Uterus (tissue), 4 donors: ENCODE results near the gene MPP3. TPM values are rescaled to one million over a fixed set of nuclear protein-coding genes. Genes with fewer than 3 reads are reported as not detected.
"Not testable (repeated sequence)": the region's sequence is repeated elsewhere in the genome, so short reads cannot be mapped to it uniquely, and the experiment has no call there.

Experiments
- DNase-seq, 2 donors: peaks; one replicate each; pipeline ENCODE4 v3.0.0-alpha.2; 2019 to 2020
- H3K27ac ChIP-seq, 2 donors: fragments of 200-600 bp; sonication (generic); 1 replicate in 1 of 2; 2 replicates in 1 of 2; pipeline ENCODE4 v1.5.1; 2016 to 2018
- H3K27me3 ChIP-seq, 2 donors: fragments of 200-600 bp; sonication (generic); one replicate each; pipeline ENCODE4 v1.5.1; 2018 to 2019; ENCODE audit warnings: control low read depth in 1 of 2
- H3K36me3 ChIP-seq, 2 donors: fragments of 200-600 bp; sonication (generic); one replicate each; pipeline ENCODE4 v1.5.1; 2019; ENCODE audit warnings: control low read depth in 1 of 2
- H3K4me1 ChIP-seq, 2 donors: fragments of 200-600 bp; sonication (generic); one replicate each; pipeline ENCODE4 v1.5.1; 2018 to 2019; ENCODE audit warnings: control low read depth in 1 of 2
- H3K4me3 ChIP-seq, 2 donors: fragments of 200-600 bp; sonication (generic); 1 replicate in 1 of 2; 2 replicates in 1 of 2; pipeline ENCODE4 v1.5.1; 2018 to 2019; ENCODE audit warnings: mild to moderate bottlenecking in 1 of 2
- H3K9me3 ChIP-seq, 2 donors: fragments of 200-600 bp; sonication (generic); one replicate each; pipeline ENCODE4 v1.5.1; 2019; ENCODE audit warnings: control low read depth in 1 of 2
- POLR2A ChIP-seq, 2 donors: fragments of 450-650 bp; IDR thresholded peaks; one replicate each; pipeline ENCODE4 v1.6.1; 2016; ENCODE audit warnings: antibody characterized with exemption in 2 of 2, mild to moderate bottlenecking in 1 of 2, moderate library complexity in 1 of 2
- intact Hi-C: fragments of 100-400 bp; cut with DNase I; formaldehyde crosslinking; loops from one replicate; pipeline ENCODE4 v1.15.1; 2023; ENCODE audit warnings: low total_unique reads
- total RNA-seq, 4 donors: library from RNA; depleted of rRNA in 3 of 4; stranded (reverse); fragments of >200 nt in 3 of 4; gene quantifications; one replicate each; pipeline versions ENCODE4 v1.1.0 to v1.2.4, GENCODE V29; 2014 to 2023
- TF ChIP-seq, protein P1 (sequence below), 4 experiments: fragments of 200-600 bp in 2 of 4; fragments of 450-650 bp in 2 of 4; sonication (generic) in 2 of 4; IDR thresholded peaks; one replicate each; pipeline ENCODE4 v1.5.1; 2016 to 2019; ENCODE audit warnings: antibody characterized with exemption in 4 of 4, mild to moderate bottlenecking in 2 of 4, moderate library complexity in 1 of 4
- donor health status: DM: yes; HTN: yes; CAD: no.

The MPP3 gene
- total RNA-seq, 4 donors from 2014 or later = 5.6 to 21.2 (median 15.8) TPM

DNA sequence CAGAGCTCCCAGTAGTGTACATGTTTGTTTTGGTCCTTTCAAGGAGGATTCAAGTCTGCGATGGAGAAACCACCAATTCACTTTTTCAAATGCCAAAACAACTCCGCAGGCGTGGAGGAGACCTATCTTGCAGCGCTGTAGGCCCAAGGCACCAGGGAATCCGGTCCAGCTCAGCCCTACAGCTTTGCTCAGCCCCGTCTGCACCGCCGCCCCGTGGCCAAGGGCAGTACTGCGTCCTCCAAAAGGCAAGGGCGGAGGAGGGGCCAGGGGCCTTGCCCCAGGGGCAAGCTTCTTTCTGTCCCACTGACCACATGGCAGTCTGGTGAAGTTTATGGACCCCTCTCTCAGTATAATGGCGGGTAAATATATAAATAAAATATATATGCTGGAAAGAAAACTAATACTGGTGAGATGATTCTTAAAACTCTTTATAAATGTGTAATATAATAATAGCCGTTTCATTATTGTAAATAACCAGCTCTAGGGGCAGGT is 13.3 kb upstream of the MPP3 start:
- no peak overlapping the region for H3K4me3 ChIP-seq
- DNase-seq = peak; percentile 85 to 87
- no peaks in the 10 kb centered on the region for H3K27me3 ChIP-seq
- TF ChIP-seq, protein P1, sequence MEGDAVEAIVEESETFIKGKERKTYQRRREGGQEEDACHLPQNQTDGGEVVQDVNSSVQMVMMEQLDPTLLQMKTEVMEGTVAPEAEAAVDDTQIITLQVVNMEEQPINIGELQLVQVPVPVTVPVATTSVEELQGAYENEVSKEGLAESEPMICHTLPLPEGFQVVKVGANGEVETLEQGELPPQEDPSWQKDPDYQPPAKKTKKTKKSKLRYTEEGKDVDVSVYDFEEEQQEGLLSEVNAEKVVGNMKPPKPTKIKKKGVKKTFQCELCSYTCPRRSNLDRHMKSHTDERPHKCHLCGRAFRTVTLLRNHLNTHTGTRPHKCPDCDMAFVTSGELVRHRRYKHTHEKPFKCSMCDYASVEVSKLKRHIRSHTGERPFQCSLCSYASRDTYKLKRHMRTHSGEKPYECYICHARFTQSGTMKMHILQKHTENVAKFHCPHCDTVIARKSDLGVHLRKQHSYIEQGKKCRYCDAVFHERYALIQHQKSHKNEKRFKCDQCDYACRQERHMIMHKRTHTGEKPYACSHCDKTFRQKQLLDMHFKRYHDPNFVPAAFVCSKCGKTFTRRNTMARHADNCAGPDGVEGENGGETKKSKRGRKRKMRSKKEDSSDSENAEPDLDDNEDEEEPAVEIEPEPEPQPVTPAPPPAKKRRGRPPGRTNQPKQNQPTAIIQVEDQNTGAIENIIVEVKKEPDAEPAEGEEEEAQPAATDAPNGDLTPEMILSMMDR (IDR thresholded peaks at IDR 0.05) = peak; percentile 90 to 99 (median 96)
- TF ChIP-seq POLR2A (IDR thresholded peaks at IDR 0.05) = no peak
- H3K4me1 ChIP-seq = no peaks in the 10 kb centered on the region
- H3K9me3 ChIP-seq = no peaks in the 10 kb centered on the region
- intact Hi-C loops = loop anchor here (10.0 kb wide), 1 partner anchor 151 kb away; no protein-coding TSS in a partner anchor
- H3K36me3 ChIP-seq = no peaks in the 10 kb centered on the region
- H3K27ac ChIP-seq = peak overlapping the region; percentile 34 to 56

DNA sequence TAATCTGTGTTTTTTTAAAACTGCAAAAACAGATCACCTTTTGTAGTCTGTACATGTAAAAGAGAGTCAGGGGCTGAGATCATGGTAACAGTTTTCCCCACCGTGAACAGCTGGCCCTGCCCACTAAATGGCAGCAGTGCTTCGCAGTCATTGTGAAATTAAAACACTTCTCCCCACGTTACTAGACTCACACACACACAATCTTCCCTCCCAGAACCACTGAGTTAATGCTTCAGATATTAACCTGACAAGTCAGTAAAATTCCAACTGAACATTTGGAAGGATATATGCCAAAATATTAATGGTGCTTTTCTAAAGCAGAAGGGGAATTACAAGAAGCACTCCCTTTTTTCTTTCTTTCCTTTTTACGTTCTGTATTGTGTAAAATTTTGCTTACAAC is 12.8 kb upstream of the MPP3 start:
- Histone ChIP-seq H3K9me3 (no peaks in the 10 kb centered on the region), H3K36me3 (no peaks in the 10 kb centered on the region), H3K27ac (peak overlapping the region in 1 of 2 donors; percentile 56), H3K27me3 (no peaks in the 10 kb centered on the region), H3K4me1 (no peaks in the 10 kb centered on the region), H3K4me3 (no peak overlapping the region)
- DNase-seq = no peak
- intact Hi-C loops = loop anchor here (10.0 kb wide), 1 partner anchor 151 kb away; no protein-coding TSS in a partner anchor
- TF ChIP-seq, protein P1 (IDR thresholded peaks at IDR 0.05) = no peak
- no peak for TF ChIP-seq POLR2A (IDR thresholded peaks at IDR 0.05)

DNA sequence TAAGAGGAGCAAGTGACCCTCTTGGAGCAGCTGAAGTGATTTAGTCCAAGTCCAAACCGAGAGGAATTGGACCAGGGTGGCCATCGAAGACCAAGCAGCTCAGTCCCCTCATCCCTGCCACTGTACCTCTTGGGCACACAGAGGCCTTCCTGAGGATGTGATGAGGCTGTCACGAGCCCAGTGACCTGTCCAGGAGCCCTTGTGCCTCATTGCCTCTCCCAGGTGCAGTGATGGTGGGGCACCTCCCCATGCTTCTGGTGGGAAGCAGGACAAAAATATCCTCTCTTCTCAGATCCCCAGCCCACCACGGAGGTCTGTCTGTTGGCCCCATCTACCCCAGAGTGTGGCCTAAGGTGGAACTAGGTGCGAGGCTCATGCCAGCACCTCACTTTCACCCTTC is 11.3 kb upstream of the MPP3 start:
- DNase-seq = no peak
- no peak for TF ChIP-seq POLR2A (IDR thresholded peaks at IDR 0.05)
- TF ChIP-seq, protein P1 (IDR thresholded peaks at IDR 0.05) = no peak
- H3K4me3 ChIP-seq = no peak overlapping the region
- H3K27me3 ChIP-seq = no peaks in the 10 kb centered on the region
- no peaks in the 10 kb centered on the region for H3K4me1 ChIP-seq
- no peaks in the 10 kb centered on the region for H3K36me3 ChIP-seq
- intact Hi-C loops = loop anchor here (10.0 kb wide), 1 partner anchor 149 kb away; no protein-coding TSS in a partner anchor
- no peaks in the 10 kb centered on the region for H3K9me3 ChIP-seq
- H3K27ac ChIP-seq = no peak overlapping the region

DNA sequence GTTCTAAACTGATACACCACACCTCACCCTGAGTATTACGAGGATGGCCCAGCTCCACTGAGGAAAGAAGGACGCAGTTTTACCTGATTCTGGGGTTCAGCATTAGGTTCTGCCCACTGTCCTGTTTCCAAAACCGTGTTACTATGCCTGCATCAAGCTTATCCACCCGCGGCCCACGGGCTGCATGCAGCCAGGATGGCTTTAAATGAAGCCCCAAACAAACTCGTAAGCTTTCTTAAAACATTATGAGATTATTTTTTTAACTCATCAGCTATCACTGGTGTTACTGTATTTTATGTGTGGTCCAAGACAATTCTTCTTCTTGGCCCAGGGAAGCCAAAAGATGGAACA is 10.0 kb upstream of the MPP3 start:
- no peaks in the 10 kb centered on the region for H3K4me1 ChIP-seq
- H3K9me3 ChIP-seq = no peaks in the 10 kb centered on the region
- DNase-seq = no peak
- intact Hi-C loops = loop anchor here (10.0 kb wide), 1 partner anchor 148 kb away; no protein-coding TSS in a partner anchor
- H3K27ac ChIP-seq = no peak overlapping the region
- no peak overlapping the region for H3K4me3 ChIP-seq
- H3K27me3 ChIP-seq = no peaks in the 10 kb centered on the region
- TF ChIP-seq POLR2A (IDR thresholded peaks at IDR 0.05) = no peak
- TF ChIP-seq, protein P1 (IDR thresholded peaks at IDR 0.05) = no peak
- H3K36me3 ChIP-seq = no peaks in the 10 kb centered on the region

DNA sequence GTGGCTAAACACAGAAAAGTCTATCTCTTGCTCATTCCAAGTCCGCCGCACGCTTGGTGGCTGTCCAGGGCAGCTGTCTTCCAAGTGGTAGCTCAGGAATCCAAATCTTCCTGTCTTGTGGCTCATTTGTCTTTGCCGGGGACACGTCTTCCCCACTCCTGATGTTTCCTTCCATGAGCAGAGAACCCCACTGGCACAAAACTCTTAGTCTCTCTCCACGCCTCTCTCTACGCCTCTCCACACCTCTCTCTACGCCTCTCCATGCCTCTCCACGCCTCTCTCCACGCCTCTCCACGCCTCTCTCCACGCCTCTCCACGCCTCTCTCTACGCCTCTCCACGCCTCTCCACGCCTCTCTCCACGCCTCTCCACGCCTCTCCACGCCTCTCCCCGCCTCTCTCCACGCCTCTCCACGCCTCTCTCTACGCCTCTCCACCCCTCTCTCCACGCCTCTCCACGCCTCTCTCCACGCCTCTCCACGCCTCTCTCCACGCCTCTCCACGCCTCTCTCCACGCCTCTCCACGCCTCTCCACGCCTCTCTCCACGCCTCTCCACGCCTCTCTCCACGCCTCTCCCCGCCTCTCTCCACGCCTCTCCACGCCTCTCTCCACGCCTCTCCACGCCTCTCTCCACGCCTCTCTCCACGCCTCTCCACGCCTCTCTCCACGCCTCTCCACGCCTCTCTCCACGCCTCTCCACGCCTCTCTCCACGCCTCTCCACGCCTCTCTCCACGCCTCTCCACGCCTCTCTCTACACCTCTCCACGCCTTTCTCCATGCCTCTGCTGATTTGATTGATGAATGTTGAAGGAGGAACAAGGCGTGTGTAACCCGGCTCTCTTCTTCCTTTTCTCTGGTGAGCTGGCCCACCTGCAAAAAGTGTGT is 9.4 kb upstream of the MPP3 start:
- peak in 1 of 2 donors; percentile 35 for DNase-seq
- intact Hi-C loops = loop anchor here (10.0 kb wide), 1 partner anchor 148 kb away; no protein-coding TSS in a partner anchor
- not testable (repeated sequence) for H3K27me3 ChIP-seq, H3K4me3 ChIP-seq, H3K9me3 ChIP-seq, H3K36me3 ChIP-seq, H3K4me1 ChIP-seq, H3K27ac ChIP-seq
